WTC11 (cell line): ENCODE data around the gene TMEM134. TPM values are rescaled to one million over a fixed set of nuclear protein-coding genes. Genes with fewer than 3 reads are reported as not detected.
A peak's percentile ranks its signal among the peaks of the same experiment; 100 is the strongest.

Experiments
- ATF1 ChIP-seq: sonication (generic); formaldehyde crosslinking; IDR thresholded peaks from 2 replicates; pipeline ENCODE4 v1.8.1; 2023; ENCODE audit warnings: mild to moderate bottlenecking, moderate library complexity, missing genetic modification reagents
- ATF3 ChIP-seq: sonication (generic); formaldehyde crosslinking; conservative IDR thresholded peaks from 2 replicates; pipeline ENCODE4 v1.8.1; 2022; ENCODE audit warnings: mild to moderate bottlenecking, missing genetic modification reagents
- ATF6 ChIP-seq: sonication (generic); formaldehyde crosslinking; IDR thresholded peaks from 2 replicates; pipeline ENCODE4 v1.8.1; 2023; ENCODE audit warnings: mild to moderate bottlenecking, missing genetic modification reagents
- CREM ChIP-seq: sonication (generic); formaldehyde crosslinking; IDR thresholded peaks from 2 replicates; pipeline ENCODE4 v1.8.1; 2022; ENCODE audit warnings: mild to moderate bottlenecking, missing genetic modification reagents, moderate library complexity
- CTCF ChIP-seq: fragments of 200-600 bp; IDR thresholded peaks from 2 replicates; pipeline ENCODE4 v1.8.0; 2022; ENCODE audit warnings: antibody characterized with exemption
- E2F1 ChIP-seq: sonication (generic); formaldehyde crosslinking; IDR thresholded peaks from 2 replicates; pipeline ENCODE4 v1.8.0; 2022; ENCODE audit warnings: mild to moderate bottlenecking, missing genetic modification reagents
- E2F5 ChIP-seq: sonication (generic); formaldehyde crosslinking; IDR thresholded peaks from 2 replicates; pipeline ENCODE4 v1.8.1; 2022; ENCODE audit warnings: mild to moderate bottlenecking, moderate library complexity, missing genetic modification reagents
- FOXJ3 ChIP-seq: sonication (generic); formaldehyde crosslinking; IDR thresholded peaks from 2 replicates; pipeline ENCODE4 v1.9.0; 2021; ENCODE audit warnings: missing genetic modification reagents, mild to moderate bottlenecking, borderline replicate concordance
- GABPB1 ChIP-seq: sonication (generic); formaldehyde crosslinking; IDR thresholded peaks from 2 replicates; pipeline ENCODE4 v1.8.1; 2023; ENCODE audit warnings: mild to moderate bottlenecking, missing genetic modification reagents
- JUN ChIP-seq: sonication (generic); formaldehyde crosslinking; IDR thresholded peaks from 2 replicates; pipeline ENCODE4 v1.8.0; 2023; ENCODE audit warnings: mild to moderate bottlenecking, missing genetic modification reagents
- MAX ChIP-seq: sonication (generic); formaldehyde crosslinking; IDR thresholded peaks from 2 replicates; pipeline ENCODE4 v1.8.0; 2022; ENCODE audit warnings: mild to moderate bottlenecking, missing genetic modification reagents
- MLX ChIP-seq: sonication (generic); formaldehyde crosslinking; IDR thresholded peaks from 2 replicates; pipeline ENCODE4 v1.8.1; 2023; ENCODE audit warnings: mild to moderate bottlenecking, missing genetic modification reagents, moderate library complexity
- OVOL2 ChIP-seq: fragments of 250-450 bp; sonication (Bioruptor Pico); IDR thresholded peaks from 2 replicates; pipeline ENCODE4 v1.9.0; 2021; ENCODE audit warnings: mild to moderate bottlenecking, borderline replicate concordance
- PREB ChIP-seq: sonication (generic); formaldehyde crosslinking; IDR thresholded peaks from 2 replicates; pipeline ENCODE4 v1.8.1; 2022; ENCODE audit warnings: mild to moderate bottlenecking, missing genetic modification reagents, moderate library complexity, borderline replicate concordance
- RELA ChIP-seq: sonication (generic); formaldehyde crosslinking; IDR thresholded peaks from 2 replicates; pipeline ENCODE4 v1.8.1; 2022; ENCODE audit warnings: missing genetic modification reagents, mild to moderate bottlenecking, borderline replicate concordance
- SMAD3 ChIP-seq: sonication (generic); formaldehyde crosslinking; IDR thresholded peaks from 2 replicates; pipeline ENCODE4 v1.8.0; 2022; ENCODE audit warnings: missing genetic modification reagents, mild to moderate bottlenecking, borderline replicate concordance
- TCF7 ChIP-seq: sonication (generic); formaldehyde crosslinking; IDR thresholded peaks from 2 replicates; pipeline ENCODE4 v1.8.0; 2022; ENCODE audit warnings: mild to moderate bottlenecking, low read depth, missing genetic modification reagents, moderate library complexity
- TEAD1 ChIP-seq: sonication (generic); formaldehyde crosslinking; IDR thresholded peaks from 2 replicates; pipeline ENCODE4 v1.8.0; 2022; ENCODE audit warnings: mild to moderate bottlenecking, missing genetic modification reagents
- TEAD4 ChIP-seq: sonication (generic); formaldehyde crosslinking; IDR thresholded peaks from 2 replicates; pipeline ENCODE4 v1.8.0; 2022; ENCODE audit warnings: mild to moderate bottlenecking, missing genetic modification reagents
- TP53 ChIP-seq: sonication (generic); formaldehyde crosslinking; IDR thresholded peaks from 2 replicates; pipeline ENCODE4 v1.8.1; 2023; ENCODE audit warnings: mild to moderate bottlenecking, missing genetic modification reagents
- ZBTB43 ChIP-seq: sonication (generic); formaldehyde crosslinking; IDR thresholded peaks from 2 replicates; pipeline ENCODE4 v1.8.1; 2023; ENCODE audit warnings: mild to moderate bottlenecking, missing genetic modification reagents
- ZNF121 ChIP-seq: sonication (generic); formaldehyde crosslinking; IDR thresholded peaks from 2 replicates; pipeline ENCODE4 v1.8.0; 2023; ENCODE audit warnings: missing genetic modification reagents
- ZNF138 ChIP-seq: sonication (generic); formaldehyde crosslinking; conservative IDR thresholded peaks from 2 replicates; pipeline ENCODE4 v1.8.1; 2022; ENCODE audit warnings: mild to moderate bottlenecking, moderate library complexity, missing genetic modification reagents
- ZNF232 ChIP-seq: sonication (generic); formaldehyde crosslinking; IDR thresholded peaks from 2 replicates; pipeline ENCODE4 v1.8.0; 2022; ENCODE audit warnings: mild to moderate bottlenecking, missing genetic modification reagents
- ZNF317 ChIP-seq: sonication (generic); formaldehyde crosslinking; IDR thresholded peaks from 2 replicates; pipeline ENCODE4 v1.8.1; 2023; ENCODE audit warnings: low read depth, mild to moderate bottlenecking, moderate library complexity, missing genetic modification reagents, borderline replicate concordance
- ZNF423 ChIP-seq: fragments of 250-450 bp; sonication (Bioruptor Pico); IDR thresholded peaks from 2 replicates; pipeline ENCODE4 v2.1.2; 2022; ENCODE audit warnings: mild to moderate bottlenecking, moderate library complexity
- total RNA-seq: library from RNA; stranded (reverse); gene quantifications from 3 replicates; pipeline ENCODE4 v1.2.3, GENCODE V29; 2021

Gene TMEM134
- total RNA-seq, 1 experiment from 2014 or later = 55.6 TPM

- TF ChIP-seq TCF7 (CRISPR knock-in tag) = peak; percentile 86; the same call in 1 of the 2 replicates
- TF ChIP-seq ZBTB43 = peak; percentile 91
- peak; percentile 81 for TF ChIP-seq ZNF121 (CRISPR knock-in tag)
- TF ChIP-seq OVOL2 = no peak
- 0 out of 2 replicates have a peak, but pooled peaks have one; percentile 60 for TF ChIP-seq GABPB1 (CRISPR knock-in tag)
- peak; percentile 98 for TF ChIP-seq SMAD3 (CRISPR knock-in tag)
- no peak for TF ChIP-seq CTCF
- no peak for TF ChIP-seq ATF6
- peak; percentile 99 for TF ChIP-seq TEAD1 (CRISPR knock-in tag)
- TF ChIP-seq CREM (CRISPR knock-in tag) = peak; percentile 88; the same call in 1 of the 2 replicates
- TF ChIP-seq MAX (CRISPR knock-in tag) = peak; percentile 100
- TF ChIP-seq TP53 (CRISPR knock-in tag) = peak; percentile 96
- TF ChIP-seq E2F5 (CRISPR knock-in tag) = peak; percentile 96
- TF ChIP-seq ATF3 (CRISPR knock-in tag) = peak; percentile 91
- TF ChIP-seq TEAD4 = peak; percentile 91
- TF ChIP-seq RELA (CRISPR knock-in tag) = peak; percentile 95
- peak; percentile 92 for TF ChIP-seq E2F1 (CRISPR knock-in tag)
- TF ChIP-seq ZNF138 (CRISPR knock-in tag) = peak; percentile 92; the same call in 1 of the 2 replicates
- TF ChIP-seq PREB = no peak; the same call in 1 of the 2 replicates
- TF ChIP-seq ZNF232 = peak; percentile 99
- TF ChIP-seq ZNF317 = 0 out of 2 replicates have a peak, but pooled peaks have one; percentile 65
- no peak for TF ChIP-seq ZNF423 (CRISPR knock-in tag)
- peak; percentile 97 for TF ChIP-seq JUN (CRISPR knock-in tag)
- 0 out of 2 replicates have a peak, but pooled peaks have one; percentile 65 for TF ChIP-seq FOXJ3 (CRISPR knock-in tag)
- TF ChIP-seq ATF1 (CRISPR knock-in tag) = peak; percentile 93
- TF ChIP-seq MLX = peak; percentile 94; the same call in 1 of the 2 replicates
Observed at GRCh38 chr11:67482827-67483798, 14.1 kb upstream of the TMEM134 start, which contains the start of gene AIP (continued).
